ENCODE measurements around the gene ABHD2. TPM values are rescaled to one million over a fixed set of nuclear protein-coding genes. Genes with fewer than 3 reads are reported as not detected.

The ABHD2 gene
- total RNA-seq, 1 donor = 43.6 TPM

- TF ChIP-seq CTCF (IDR thresholded peaks at IDR 0.05; ENCODE audit: insufficient read depth, low read depth, low read length) = no peak
- no peak for DNase-seq (ENCODE audit: low read depth)
Observed at GRCh38 chr15:89107984-89108383, 19.7 kb downstream of the ABHD2 start.

GRCh38 chr15:89108835-89109234 is 20.6 kb downstream of the ABHD2 start:
- no peak overlapping the region for H3K4me3 ChIP-seq (ENCODE audit: low read depth, low read length)
- no peak for DNase-seq (ENCODE audit: low read depth)
- TF ChIP-seq CTCF (IDR thresholded peaks at IDR 0.05; ENCODE audit: insufficient read depth, low read depth, low read length) = no peak

More at GRCh38 chr15:89107984-89108383, 19.7 kb downstream of the ABHD2 start:
- no peak overlapping the region for H3K4me3 ChIP-seq (ENCODE audit: low read depth, low read length)

GRCh38 chr15:89109238-89109637 is 21.0 kb downstream of the ABHD2 start:
- H3K4me3 ChIP-seq (ENCODE audit: low read depth, low read length) = no peak overlapping the region
- DNase-seq (ENCODE audit: low read depth) = no peak
- no peak for TF ChIP-seq CTCF (IDR thresholded peaks at IDR 0.05; ENCODE audit: insufficient read depth, low read depth, low read length)

- DNase-seq (ENCODE audit: low read depth) = no peak
- TF ChIP-seq CTCF (IDR thresholded peaks at IDR 0.05; ENCODE audit: insufficient read depth, low read depth, low read length) = no peak
- no peak overlapping the region for H3K4me3 ChIP-seq (ENCODE audit: low read depth, low read length)
Observed at GRCh38 chr15:89110060-89110459, 21.8 kb downstream of the ABHD2 start.

- no peak for TF ChIP-seq CTCF (IDR thresholded peaks at IDR 0.05; ENCODE audit: insufficient read depth, low read depth, low read length)
- no peak for DNase-seq (ENCODE audit: low read depth)
- H3K4me3 ChIP-seq (ENCODE audit: low read depth, low read length) = no peak overlapping the region
Observed at GRCh38 chr15:89111352-89111751, 23.1 kb downstream of the ABHD2 start.

GRCh38 chr15:89111961-89112340 is 23.7 kb downstream of the ABHD2 start:
- DNase-seq (ENCODE audit: low read depth) = no peak
- TF ChIP-seq CTCF (IDR thresholded peaks at IDR 0.05; ENCODE audit: insufficient read depth, low read depth, low read length) = no peak

GRCh38 chr15:89112341-89112971 is 24.2 kb downstream of the ABHD2 start:
- no peak for DNase-seq (ENCODE audit: low read depth)
- no peak for TF ChIP-seq CTCF (IDR thresholded peaks at IDR 0.05; ENCODE audit: insufficient read depth, low read depth, low read length)
- no peak overlapping the region for H3K4me3 ChIP-seq (ENCODE audit: low read depth, low read length)

More at GRCh38 chr15:89111961-89112340, 23.7 kb downstream of the ABHD2 start:
- no peak overlapping the region for H3K4me3 ChIP-seq (ENCODE audit: low read depth, low read length)
